SK-N-SH treated with all-trans-retinoic acid at 6 μM for 48 hours (cell line): ENCODE results near the gene CYP2C9.

Experiments
- ATAC-seq: fragments of 200-7000 bp; cut with Tn5 transposase; 3 replicates; pipeline ENCODE4 v1.9.1; 2020; ENCODE audit warnings: mild to moderate bottlenecking, moderate library complexity
- ARNTL ChIP-seq: fragments of 450-650 bp; formaldehyde crosslinking; IDR thresholded peaks from 2 replicates; pipeline ENCODE4 v1.5.0; 2020; ENCODE audit warnings: low read depth, mild to moderate bottlenecking, moderate library complexity, borderline replicate concordance
- CSRNP3 ChIP-seq: fragments of 250-450 bp; sonication (Bioruptor Pico); IDR thresholded peaks from 2 replicates; pipeline ENCODE4 v1.5.1; 2021; ENCODE audit warnings: mild to moderate bottlenecking, moderate library complexity
- ESRRG ChIP-seq: fragments of 250-450 bp; sonication (Bioruptor Pico); IDR thresholded peaks from 2 replicates; pipeline ENCODE4 v1.6.1; 2021; ENCODE audit warnings: mild to moderate bottlenecking
- ISL1 ChIP-seq: fragments of 250-450 bp; sonication (Bioruptor Pico); IDR thresholded peaks from 2 replicates; pipeline ENCODE4 v2.1.2; 2022; ENCODE audit warnings: mild to moderate bottlenecking, moderate library complexity
- OSR1 ChIP-seq: fragments of 250-450 bp; sonication (Bioruptor Pico); IDR thresholded peaks from 2 replicates; pipeline ENCODE4 v1.8.0; 2022; ENCODE audit warnings: moderate library complexity, mild to moderate bottlenecking, inconsistent platforms
- RARB ChIP-seq: fragments of 250-450 bp; sonication (Bioruptor Pico); IDR thresholded peaks from 2 replicates; pipeline ENCODE4 v1.8.0; 2021; ENCODE audit warnings: mild to moderate bottlenecking, moderate library complexity
- SNAI2 ChIP-seq: fragments of 250-450 bp; sonication (Bioruptor Pico); IDR thresholded peaks from 2 replicates; pipeline ENCODE4 v1.5.0; 2020; ENCODE audit warnings: mild to moderate bottlenecking, moderate library complexity
- TCF4 ChIP-seq: fragments of 250-450 bp; sonication (Bioruptor Pico); IDR thresholded peaks from 2 replicates; pipeline ENCODE4 v1.8.0; 2021; ENCODE audit warnings: mild to moderate bottlenecking, moderate library complexity, borderline replicate concordance
- TOX ChIP-seq: fragments of 250-450 bp; sonication (Bioruptor Pico); IDR thresholded peaks from 2 replicates; pipeline ENCODE4 v1.8.0; 2021; ENCODE audit warnings: mild to moderate bottlenecking, moderate library complexity, borderline replicate concordance
- ZC3H10 ChIP-seq: fragments of 250-450 bp; sonication (Bioruptor Pico); IDR thresholded peaks from 2 replicates; pipeline ENCODE4 v1.5.1; 2021; ENCODE audit warnings: mild to moderate bottlenecking, moderate library complexity
- ZNF70 ChIP-seq: fragments of 450-650 bp; formaldehyde crosslinking; IDR thresholded peaks from 2 replicates; pipeline ENCODE4 v1.5.0; 2020; ENCODE audit warnings: mild to moderate bottlenecking, moderate library complexity
- TF ChIP-seq, protein P1 (sequence below): fragments of 250-450 bp; sonication (Bioruptor Pico); IDR thresholded peaks from 2 replicates; pipeline ENCODE4 v1.5.1; 2020; ENCODE audit warnings: low read depth, mild to moderate bottlenecking, moderate library complexity
- TF ChIP-seq, protein P2 (sequence below): fragments of 250-450 bp; sonication (Bioruptor Pico); IDR thresholded peaks from 2 replicates; pipeline ENCODE4 v1.8.0; 2021; ENCODE audit warnings: low read depth, mild to moderate bottlenecking, moderate library complexity, borderline replicate concordance

CYP2C9 gene

DNA sequence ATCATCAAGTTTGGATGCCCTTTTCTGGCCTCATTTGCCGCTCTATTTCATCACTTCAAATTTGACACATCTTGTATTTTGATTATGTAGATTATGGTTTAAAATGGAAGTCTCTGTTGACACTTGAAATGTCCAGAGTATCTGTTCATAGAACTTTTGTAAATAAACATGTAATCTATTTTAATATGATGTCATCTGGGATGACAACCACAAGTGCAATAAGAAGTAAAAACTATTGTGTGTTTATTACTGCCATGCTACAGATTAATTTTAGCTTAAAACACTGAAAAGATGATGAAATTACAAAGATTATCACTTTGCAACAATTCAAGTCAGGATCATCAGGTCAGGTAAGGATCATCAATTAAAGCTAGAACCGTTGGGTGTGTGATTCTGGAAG lies 100.8 kb downstream of the CYP2C9 start:
- ATAC-seq = no peak
- TF ChIP-seq RARB (CRISPR knock-in tag) (no peak), ESRRG (no peak), OSR1 (CRISPR knock-in tag) (no peak), ISL1 (no peak), CSRNP3 (no peak), ZC3H10 (no peak), TOX (CRISPR knock-in tag) (no peak), SNAI2 (CRISPR knock-in tag) (no peak), ZNF70 (CRISPR knock-in tag) (no peak), TCF4 (CRISPR knock-in tag) (no peak), ARNTL (CRISPR knock-in tag) (no peak)
- TF ChIP-seq, protein P1, sequence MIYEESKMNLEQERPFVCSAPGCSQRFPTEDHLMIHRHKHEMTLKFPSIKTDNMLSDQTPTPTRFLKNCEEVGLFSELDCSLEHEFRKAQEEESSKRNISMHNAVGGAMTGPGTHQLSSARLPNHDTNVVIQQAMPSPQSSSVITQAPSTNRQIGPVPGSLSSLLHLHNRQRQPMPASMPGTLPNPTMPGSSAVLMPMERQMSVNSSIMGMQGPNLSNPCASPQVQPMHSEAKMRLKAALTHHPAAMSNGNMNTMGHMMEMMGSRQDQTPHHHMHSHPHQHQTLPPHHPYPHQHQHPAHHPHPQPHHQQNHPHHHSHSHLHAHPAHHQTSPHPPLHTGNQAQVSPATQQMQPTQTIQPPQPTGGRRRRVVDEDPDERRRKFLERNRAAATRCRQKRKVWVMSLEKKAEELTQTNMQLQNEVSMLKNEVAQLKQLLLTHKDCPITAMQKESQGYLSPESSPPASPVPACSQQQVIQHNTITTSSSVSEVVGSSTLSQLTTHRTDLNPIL (CRISPR knock-in tag) = no peak
- TF ChIP-seq, protein P2, sequence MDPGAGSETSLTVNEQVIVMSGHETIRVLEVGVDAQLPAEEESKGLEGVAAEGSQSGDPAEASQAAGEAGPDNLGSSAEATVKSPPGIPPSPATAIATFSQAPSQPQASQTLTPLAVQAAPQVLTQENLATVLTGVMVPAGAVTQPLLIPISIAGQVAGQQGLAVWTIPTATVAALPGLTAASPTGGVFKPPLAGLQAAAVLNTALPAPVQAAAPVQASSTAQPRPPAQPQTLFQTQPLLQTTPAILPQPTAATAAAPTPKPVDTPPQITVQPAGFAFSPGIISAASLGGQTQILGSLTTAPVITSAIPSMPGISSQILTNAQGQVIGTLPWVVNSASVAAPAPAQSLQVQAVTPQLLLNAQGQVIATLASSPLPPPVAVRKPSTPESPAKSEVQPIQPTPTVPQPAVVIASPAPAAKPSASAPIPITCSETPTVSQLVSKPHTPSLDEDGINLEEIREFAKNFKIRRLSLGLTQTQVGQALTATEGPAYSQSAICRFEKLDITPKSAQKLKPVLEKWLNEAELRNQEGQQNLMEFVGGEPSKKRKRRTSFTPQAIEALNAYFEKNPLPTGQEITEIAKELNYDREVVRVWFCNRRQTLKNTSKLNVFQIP (CRISPR knock-in tag) = no peak
